ENCODE measurements around the gene SPATA16. TPM values are rescaled to one million over a fixed set of nuclear protein-coding genes. Genes with fewer than 3 reads are reported as not detected.

Gene SPATA16
- total RNA-seq, 1 donor: not detected

DNA sequence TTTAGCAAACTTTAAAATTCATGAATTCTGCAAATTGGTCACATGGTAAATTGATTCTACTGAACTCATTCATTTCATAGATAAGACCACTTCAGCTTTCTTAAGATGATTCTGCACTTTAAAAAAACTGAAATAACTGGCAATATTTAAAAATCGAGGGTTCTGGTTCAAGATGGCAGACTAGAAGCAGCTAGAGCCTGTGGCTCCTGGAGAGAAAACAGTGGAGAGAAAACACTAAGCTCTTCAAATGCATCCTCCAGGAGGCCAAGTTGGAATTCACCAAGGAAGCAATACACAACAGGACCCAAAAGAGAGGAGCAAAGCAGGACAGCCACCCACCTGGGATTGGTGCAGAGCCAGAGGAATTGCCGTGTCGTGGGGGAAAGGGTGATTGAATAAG, 132.1 kb downstream of the SPATA16 start:
- DNase-seq (ENCODE audit: low read depth): no peak
- no peak overlapping the region for H3K4me3 ChIP-seq (ENCODE audit: low read depth, low read length)
- TF ChIP-seq, protein P1, sequence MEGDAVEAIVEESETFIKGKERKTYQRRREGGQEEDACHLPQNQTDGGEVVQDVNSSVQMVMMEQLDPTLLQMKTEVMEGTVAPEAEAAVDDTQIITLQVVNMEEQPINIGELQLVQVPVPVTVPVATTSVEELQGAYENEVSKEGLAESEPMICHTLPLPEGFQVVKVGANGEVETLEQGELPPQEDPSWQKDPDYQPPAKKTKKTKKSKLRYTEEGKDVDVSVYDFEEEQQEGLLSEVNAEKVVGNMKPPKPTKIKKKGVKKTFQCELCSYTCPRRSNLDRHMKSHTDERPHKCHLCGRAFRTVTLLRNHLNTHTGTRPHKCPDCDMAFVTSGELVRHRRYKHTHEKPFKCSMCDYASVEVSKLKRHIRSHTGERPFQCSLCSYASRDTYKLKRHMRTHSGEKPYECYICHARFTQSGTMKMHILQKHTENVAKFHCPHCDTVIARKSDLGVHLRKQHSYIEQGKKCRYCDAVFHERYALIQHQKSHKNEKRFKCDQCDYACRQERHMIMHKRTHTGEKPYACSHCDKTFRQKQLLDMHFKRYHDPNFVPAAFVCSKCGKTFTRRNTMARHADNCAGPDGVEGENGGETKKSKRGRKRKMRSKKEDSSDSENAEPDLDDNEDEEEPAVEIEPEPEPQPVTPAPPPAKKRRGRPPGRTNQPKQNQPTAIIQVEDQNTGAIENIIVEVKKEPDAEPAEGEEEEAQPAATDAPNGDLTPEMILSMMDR (IDR thresholded peaks at IDR 0.05; ENCODE audit: insufficient read depth, low read length): no peak

DNA sequence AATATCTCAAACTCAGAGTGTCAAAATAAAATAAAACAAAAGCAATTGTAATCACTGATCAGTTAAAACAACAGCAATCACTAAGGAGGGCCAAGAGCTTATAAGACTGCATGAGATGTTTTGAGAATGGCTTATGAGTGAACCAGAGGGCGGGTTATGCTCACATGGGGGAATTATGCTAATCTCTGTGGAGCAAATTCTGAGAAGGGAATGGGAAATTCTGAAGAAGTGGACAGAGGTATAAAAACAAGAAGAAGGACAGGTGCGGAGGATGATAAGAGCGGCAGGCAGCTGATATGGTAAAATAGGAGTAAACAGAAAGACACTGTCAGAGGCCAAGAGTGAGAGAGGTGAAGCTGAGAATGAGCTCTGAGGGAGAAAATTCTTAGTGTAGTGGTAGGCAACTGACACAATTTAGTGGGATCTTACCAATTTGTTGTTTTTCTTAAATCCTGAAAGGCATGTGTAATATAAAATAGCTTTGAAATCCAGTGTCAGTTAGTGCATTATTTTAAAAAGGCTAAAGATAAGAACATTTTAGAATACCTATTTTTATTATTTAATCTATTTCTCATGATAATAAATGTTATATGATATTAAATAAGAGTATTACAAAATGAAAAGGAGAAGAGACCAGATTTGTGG, 133.8 kb downstream of the SPATA16 start:
- no peak for DNase-seq (ENCODE audit: low read depth)
- TF ChIP-seq, protein P1 (IDR thresholded peaks at IDR 0.05; ENCODE audit: insufficient read depth, low read length): no peak
- no peak overlapping the region for H3K4me3 ChIP-seq (ENCODE audit: low read depth, low read length)

DNA sequence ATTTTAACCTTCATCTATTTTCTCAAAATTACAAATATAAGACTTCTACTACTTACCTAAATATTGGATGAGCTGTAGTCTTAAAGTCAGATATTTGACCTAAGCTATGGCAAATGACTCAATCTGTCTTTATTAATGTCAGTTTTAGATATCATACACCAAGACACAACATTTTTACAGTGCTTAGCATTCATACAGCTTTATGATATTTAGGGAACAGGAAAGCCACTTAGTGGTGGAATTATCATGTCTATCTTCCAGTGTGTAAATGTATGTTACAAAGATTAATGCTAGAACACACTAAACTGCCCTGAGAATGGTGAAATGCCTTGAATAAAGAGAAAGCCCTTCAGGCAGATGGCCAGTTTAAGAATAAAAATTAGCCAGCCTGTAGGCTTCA, 135.0 kb downstream of the SPATA16 start:
- no peak for DNase-seq (ENCODE audit: low read depth)
- TF ChIP-seq, protein P1 (IDR thresholded peaks at IDR 0.05; ENCODE audit: insufficient read depth, low read length): no peak
- H3K4me3 ChIP-seq (ENCODE audit: low read depth, low read length): no peak overlapping the region

DNA sequence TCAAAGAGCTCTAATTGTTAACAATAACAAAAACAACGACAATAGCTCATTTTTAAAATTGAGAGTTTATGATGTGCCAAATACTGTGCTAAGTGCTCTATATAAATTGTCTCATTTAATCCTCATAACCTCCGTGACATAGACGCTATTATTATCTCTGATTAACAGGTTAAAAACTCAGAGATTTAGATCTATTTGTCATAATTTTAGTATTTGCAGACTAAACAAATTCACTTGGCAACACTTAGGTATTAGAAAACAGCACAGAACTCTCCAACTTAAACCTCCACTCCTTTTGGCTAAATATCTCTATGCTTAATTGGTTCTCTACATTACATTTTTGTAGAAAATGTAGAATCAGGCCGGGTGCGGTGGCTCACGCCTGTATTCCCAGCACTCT, 136.4 kb downstream of the SPATA16 start:
- TF ChIP-seq, protein P1 (IDR thresholded peaks at IDR 0.05; ENCODE audit: insufficient read depth, low read length): no peak
- H3K4me3 ChIP-seq (ENCODE audit: low read depth, low read length): no peak overlapping the region
- no peak for DNase-seq (ENCODE audit: low read depth)

DNA sequence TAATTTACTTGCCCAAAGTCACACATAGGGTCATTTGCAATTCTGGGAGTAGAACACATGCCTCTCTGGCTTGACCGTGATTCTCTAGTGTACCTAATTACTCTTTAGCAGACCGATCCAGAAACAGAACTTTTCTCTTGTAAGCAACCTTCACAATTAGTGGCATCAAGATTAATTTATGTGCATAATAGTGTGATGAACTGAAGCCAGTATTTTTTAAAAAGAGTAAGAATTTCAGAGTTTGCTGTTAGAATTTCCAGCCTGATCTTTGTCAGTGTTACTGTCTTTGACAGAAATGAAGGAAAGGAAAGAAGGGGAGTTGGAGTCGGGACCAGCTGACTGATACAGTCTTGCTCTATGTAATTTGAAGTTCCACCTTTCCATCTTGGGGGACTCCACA, 137.1 kb downstream of the SPATA16 start:
- TF ChIP-seq, protein P1 (IDR thresholded peaks at IDR 0.05; ENCODE audit: insufficient read depth, low read length): no peak
- DNase-seq (ENCODE audit: low read depth): no peak

DNA sequence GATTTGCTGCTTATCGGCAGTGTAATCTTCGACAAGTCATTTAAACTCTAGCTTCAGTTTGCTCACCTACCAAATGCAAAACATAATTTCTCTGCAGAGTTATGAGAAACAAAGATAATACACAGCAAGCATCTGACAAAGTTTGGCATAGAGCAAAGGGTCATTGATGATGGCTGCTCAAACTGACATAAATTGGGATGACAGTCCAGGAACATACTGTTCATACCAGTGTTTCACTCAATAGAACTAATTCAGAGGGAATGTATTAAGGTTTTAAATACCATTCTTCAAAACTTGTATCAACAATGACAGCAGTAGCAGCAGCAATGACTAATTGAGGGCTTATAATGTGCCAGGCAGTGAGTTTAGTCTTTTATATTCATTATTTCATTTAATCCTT, 137.6 kb downstream of the SPATA16 start:
- no peak for DNase-seq (ENCODE audit: low read depth)
- TF ChIP-seq, protein P1 (IDR thresholded peaks at IDR 0.05; ENCODE audit: insufficient read depth, low read length): no peak
- no peak overlapping the region for H3K4me3 ChIP-seq (ENCODE audit: low read depth, low read length)

More for the DNA sequence above, 137.1 kb downstream of the SPATA16 start:
- no peak overlapping the region for H3K4me3 ChIP-seq (ENCODE audit: low read depth, low read length)

DNA sequence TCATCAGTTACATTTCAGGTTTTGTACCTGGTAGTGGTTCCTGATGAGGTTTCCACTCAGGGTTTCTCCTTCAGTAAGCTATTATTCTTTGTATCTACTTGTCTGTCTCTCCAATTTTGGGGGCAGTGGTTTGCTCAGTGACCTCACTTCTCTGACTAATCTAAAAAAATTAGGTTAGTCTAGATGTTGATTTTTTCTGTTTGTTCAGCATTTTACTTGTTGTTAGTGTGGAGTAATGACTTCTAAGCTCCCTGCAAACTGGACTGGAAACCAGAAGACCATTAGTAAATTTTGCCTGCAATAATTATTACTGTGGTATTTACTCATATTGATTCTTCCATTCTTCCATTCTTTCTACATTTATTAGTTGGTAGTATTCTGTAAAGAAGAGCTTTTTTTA, 139.4 kb downstream of the SPATA16 start:
- TF ChIP-seq, protein P1 (IDR thresholded peaks at IDR 0.05; ENCODE audit: insufficient read depth, low read length): no peak
- H3K4me3 ChIP-seq (ENCODE audit: low read depth, low read length): no peak overlapping the region
- DNase-seq (ENCODE audit: low read depth): no peak

Data from fibroblast of the aortic adventitia (primary cell).